GM19438 (cell line): Measurements from ENCODE around the gene IFITM2.
A peak's percentile ranks its signal among the peaks of the same experiment; 100 is the strongest.
"Not testable (repeated sequence)": the region's sequence is repeated elsewhere in the genome, so short reads cannot be mapped to it uniquely, and the experiment has no call there.

Source experiments
- ATAC-seq: cut with Tn5 transposase; IDR thresholded peaks from one replicate; pipeline ENCODE4 v1.9.1; 2021; ENCODE audit warnings: low read depth; ENCODE audit not compliant: unreplicated experiment

IFITM2 gene

GRCh38 chr11:324156-324555 is 16.5 kb downstream of the IFITM2 start:
- ATAC-seq = no peak

- not testable (repeated sequence) for ATAC-seq
Observed at GRCh38 chr11:324593-325517, 17.2 kb downstream of the IFITM2 start.

GRCh38 chr11:325796-326591 is 18.4 kb downstream of the IFITM2 start:
- ATAC-seq = no peak

- ATAC-seq = peak; percentile 5
Observed at GRCh38 chr11:326592-326841, 18.9 kb downstream of the IFITM2 start.

- ATAC-seq = peak; percentile 62
Observed at GRCh38 chr11:326842-327580, 19.4 kb downstream of the IFITM2 start.

GRCh38 chr11:327581-327923 is 19.9 kb downstream of the IFITM2 start:
- ATAC-seq = no peak

GRCh38 chr11:328012-328411 is 20.4 kb downstream of the IFITM2 start:
- no peak for ATAC-seq

GRCh38 chr11:328516-329100 is 21.0 kb downstream of the IFITM2 start:
- ATAC-seq = not testable (repeated sequence)

- ATAC-seq = no peak
Observed at GRCh38 chr11:329886-330253, 22.3 kb downstream of the IFITM2 start.

- no peak for ATAC-seq
Observed at GRCh38 chr11:330307-330693, 22.7 kb downstream of the IFITM2 start.

- no peak for ATAC-seq
Observed at GRCh38 chr11:330694-331357, 23.2 kb downstream of the IFITM2 start.

GRCh38 chr11:331358-332060 is 23.9 kb downstream of the IFITM2 start:
- ATAC-seq = no peak

- no peak for ATAC-seq
Observed at GRCh38 chr11:332651-333480, 25.2 kb downstream of the IFITM2 start.

GRCh38 chr11:333616-334263 is 26.1 kb downstream of the IFITM2 start:
- not testable (repeated sequence) for ATAC-seq

- no peak for ATAC-seq
Observed at GRCh38 chr11:334264-334994, 26.8 kb downstream of the IFITM2 start.

- no peak for ATAC-seq
Observed at GRCh38 chr11:335779-336658, 28.4 kb downstream of the IFITM2 start.

GRCh38 chr11:336659-337198 is 29.1 kb downstream of the IFITM2 start:
- no peak for ATAC-seq
